B cell (primary cell): ENCODE data around the gene SLC37A1. TPM values are rescaled to one million over a fixed set of nuclear protein-coding genes. Genes with fewer than 3 reads are reported as not detected.

Experiments used
- ATAC-seq: fragments of 200-7000 bp; cut with Tn5 transposase; one replicate; pipeline ENCODE4 v1.10.0; 2021; ENCODE audit warnings: low read depth, mild to moderate bottlenecking, moderate number of reproducible peaks, moderate library complexity
- CTCF ChIA-PET: fragments of 350-600 bp; sonication (Branson Sonifier 250); formaldehyde crosslinking; loops from one replicate; lab custom pipeline; 2021; ENCODE audit warnings: antibody characterized with exemption, inconsistent platforms; lab: Charles Lee
- POLR2A ChIA-PET: fragments of 350-600 bp; sonication (Branson Sonifier 250); formaldehyde crosslinking; loops from one replicate; lab custom pipeline; 2021; ENCODE audit warnings: antibody characterized with exemption; lab: Charles Lee
- DNase-seq: peaks from one replicate; pipeline ENCODE4 v3.0.0; 2013
- H2AFZ ChIP-seq: 2 replicates; pipeline ENCODE4 v1.6.1; 2012; ENCODE audit warnings: mild to moderate bottlenecking, low read depth, low read length; ENCODE audit not compliant: insufficient read depth, poor library complexity, severe bottlenecking
- H3K27ac ChIP-seq, 2 donors: 1 replicate in 1 of 2; 2 replicates in 1 of 2; pipeline ENCODE4 v1.5.1; 2012 to 2013; ENCODE audit warnings: low read length in 2 of 2, mild to moderate bottlenecking in 2 of 2, moderate library complexity in 1 of 2
- H3K27me3 ChIP-seq, 4 experiments: fragments of 200-600 bp in 1 of 4; sonication (generic) in 1 of 4; replicated peaks in 1 of 4; 1 replicate in 2 of 4; 2 replicates in 2 of 4; pipeline versions ENCODE4 v1.6.1 to v1.7.0; 2013 to 2016; ENCODE audit warnings: low read length in 3 of 4, mild to moderate bottlenecking in 2 of 4, mixed read lengths in 1 of 4, moderate library complexity in 1 of 4; ENCODE audit not compliant: insufficient read depth in 4 of 4, control insufficient read depth in 3 of 4; ENCODE audit errors: control extremely low read depth in 1 of 4
- H3K36me3 ChIP-seq, 2 experiments: replicated peaks in 1 of 2; 1 replicate in 1 of 2; 2 replicates in 1 of 2; pipeline versions ENCODE4 v1.6.1 to v1.7.1; 2013; ENCODE audit warnings: low read length in 1 of 2; ENCODE audit not compliant: insufficient read depth in 2 of 2, control insufficient read depth in 1 of 2; ENCODE audit errors: control extremely low read depth in 1 of 2, extremely low read depth in 1 of 2
- H3K4me1 ChIP-seq, 2 donors: fragments of 200-600 bp in 1 of 2; sonication (generic) in 1 of 2; 1 replicate in 1 of 2; 2 replicates in 1 of 2; pipeline versions ENCODE4 v1.5.1 to v1.6.1; 2013 to 2017; ENCODE audit warnings: low read length in 2 of 2; ENCODE audit not compliant: control insufficient read depth in 2 of 2, insufficient read depth in 2 of 2
- H3K4me2 ChIP-seq: replicated peaks from 2 replicates; pipeline ENCODE3; 2012; ENCODE audit warnings: mild to moderate bottlenecking, low read depth, low read length; ENCODE audit not compliant: poor library complexity, severe bottlenecking
- H3K4me3 ChIP-seq, 5 experiments: fragments of 200-600 bp in 1 of 5; sonication (generic) in 1 of 5; 1 replicate in 3 of 5; 2 replicates in 2 of 5; pipeline versions ENCODE4 v1.5.1 to v1.7.0; 2011 to 2016; ENCODE audit warnings: low read length in 4 of 5, mild to moderate bottlenecking in 4 of 5, low read depth in 2 of 5, control low read depth in 1 of 5, moderate library complexity in 1 of 5; ENCODE audit not compliant: insufficient read depth in 1 of 5; ENCODE audit errors: control extremely low read depth in 1 of 5, extremely low read depth in 1 of 5
- H3K79me2 ChIP-seq: fragments of 200-600 bp; sonication (generic); one replicate; pipeline ENCODE4 v1.6.0; 2016; ENCODE audit warnings: low read length; ENCODE audit not compliant: control insufficient read depth, insufficient read depth
- H3K9ac ChIP-seq: fragments of 200-600 bp; sonication (generic); 2 replicates; pipeline ENCODE4 v1.6.1; 2017; ENCODE audit warnings: mild to moderate bottlenecking, low read length, moderate library complexity
- H3K9me3 ChIP-seq, 3 donors: one replicate each; pipeline versions ENCODE4 v1.6.1 to v1.7.1; 2013; ENCODE audit warnings: low read length in 2 of 3; ENCODE audit not compliant: control insufficient read depth in 2 of 3, insufficient read depth in 1 of 3; ENCODE audit errors: control extremely low read depth in 1 of 3
- H4K20me1 ChIP-seq: 2 replicates; pipeline ENCODE4 v1.6.0; 2012; ENCODE audit warnings: mild to moderate bottlenecking, low read length; ENCODE audit not compliant: insufficient read depth, control insufficient read depth, poor library complexity, severe bottlenecking
- H3K27ac Mint-ChIP-seq: one replicate; pipeline ENCODE4 v1.8.0; 2021; ENCODE audit warnings: mixed read lengths
- H3K27me3 Mint-ChIP-seq: one replicate; pipeline ENCODE4 v1.8.0; 2021; ENCODE audit warnings: mixed read lengths
- H3K4me1 Mint-ChIP-seq: one replicate; pipeline ENCODE4 v1.8.0; 2021; ENCODE audit warnings: mixed read lengths
- H3K4me3 Mint-ChIP-seq: one replicate; pipeline ENCODE4 v1.8.0; 2021; ENCODE audit warnings: mixed read lengths
- H3K9me3 Mint-ChIP-seq: one replicate; pipeline ENCODE4 v1.8.0; 2022; ENCODE audit warnings: mixed read lengths; ENCODE audit not compliant: insufficient read depth
- CTCF ChIP-seq: fragments of 200-600 bp; IDR thresholded peaks from one replicate; pipeline ENCODE4 v1.8.0; 2022; ENCODE audit warnings: antibody characterized with exemption, mild to moderate bottlenecking
- EZH2 ChIP-seq: IDR thresholded peaks from 2 replicates; pipeline ENCODE4 v1.6.1; 2012; ENCODE audit warnings: borderline replicate concordance, low read depth, mild to moderate bottlenecking, moderate library complexity, low read length; ENCODE audit not compliant: insufficient read depth, poor library complexity, severe bottlenecking
- WGBS: methylation state at CpG from one replicate; pipeline ENCODE4 v1.1.5; 2013; ENCODE audit warnings: missing lambda C conversion rate; ENCODE audit not compliant: insufficient coverage; 5-methylcytosine and 5-hydroxymethylcytosine counted together
- intact Hi-C: fragments of 100-400 bp; cut with micrococcal nuclease; formaldehyde crosslinking; loops from one replicate; pipeline ENCODE4 v1.10.0; 2022
- polyA plus RNA-seq: library from polyadenylated mRNA; depleted of rRNA; stranded (reverse); fragments of >200 nt; gene quantifications from 2 replicates; pipeline ENCODE4 v1.2.3, GENCODE V29; 2012
- total RNA-seq, 2 donors: library from RNA; stranded (reverse); fragments of 120-200 nt in 1 of 2; gene quantifications; 1 replicate in 1 of 2; 2 replicates in 1 of 2; pipeline versions ENCODE4 v1.2.3 to v1.2.4, GENCODE V29; 2013 to 2022

Gene SLC37A1
- total and polyA plus RNA-seq, 2 donors (not counting 1 experiment from before 2014, with no cell fraction given), result 38.1 to 60.2 TPM

GRCh38 chr21:42499444-42500112, 14.1 kb upstream of the SLC37A1 start:
- Histone ChIP-seq H3K9ac (no peak overlapping the region), H3K27ac (no peak overlapping the region), H3K9me3 (no peaks in the 10 kb centered on the region), H3K36me3 (no peaks in the 10 kb centered on the region), H3K4me1 (peaks cover 19 to 28% of the 10 kb centered on the region in 2 donors), H2AFZ (no peak overlapping the region), H3K4me2 (no peak overlapping the region), H4K20me1 (no peaks in the 10 kb centered on the region), H3K27me3 (peaks cover 0 to 5% (median 0%) of the 10 kb centered on the region in 4 experiments), H3K79me2 (no peaks in the 10 kb centered on the region), H3K4me3 (no peak overlapping the region)
- Mint-ChIP-seq H3K4me3 (no peak overlapping the region), H3K27ac (no peak overlapping the region), H3K9me3 (no peaks in the 10 kb centered on the region), H3K27me3 (no peaks in the 10 kb centered on the region), H3K4me1 (peaks cover 26% of the 10 kb centered on the region)
- CTCF ChIA-PET, result interaction anchor here (1.4 to 1.5 kb wide), 2 partner anchors 29 to 32 kb away, joined by 3 read pairs; no protein-coding TSS in a partner anchor
- intact Hi-C loops, result no loop called here
- WGBS, result 100% methylated on average over 3 of the region's 15 CpGs
- DNase-seq (no peak), ATAC-seq (no peak)
- POLR2A ChIA-PET, result no interaction called here
- TF ChIP-seq CTCF (no peak), EZH2 (no peak)

- whole genome bisulfite sequencing, result no CpG with 5 or more reads among the region's 4 CpGs
Observed at GRCh38 chr21:42500225-42500624, 13.4 kb upstream of the SLC37A1 start.

More at GRCh38 chr21:42500225-42500624, 13.4 kb upstream of the SLC37A1 start:
- H3K4me2 ChIP-seq, result no peak overlapping the region
- H3K4me3 Mint-ChIP-seq, result no peak overlapping the region
- H2AFZ ChIP-seq, result no peak overlapping the region
- peaks cover 0 to under 1% (median 0%) of the 10 kb centered on the region in 4 experiments for H3K27me3 ChIP-seq
- H3K4me1 Mint-ChIP-seq, result peaks cover 33% of the 10 kb centered on the region
- intact Hi-C loops, result no loop called here
- no peak overlapping the region for H3K4me3 ChIP-seq
- TF ChIP-seq CTCF (no peak), EZH2 (no peak)
- H4K20me1 ChIP-seq, result no peaks in the 10 kb centered on the region
- H3K27me3 Mint-ChIP-seq, result no peaks in the 10 kb centered on the region
- no peaks in the 10 kb centered on the region for H3K9me3 ChIP-seq
- H3K4me1 ChIP-seq, result peaks cover 25 to 35% of the 10 kb centered on the region in 2 donors
- CTCF ChIA-PET, result interaction anchor here (1.5 kb wide), 1 partner anchor 33 kb away, joined by 3 read pairs; no protein-coding TSS in a partner anchor
- H3K27ac ChIP-seq, result no peak overlapping the region
- DNase-seq, result no peak
- H3K9ac ChIP-seq, result no peak overlapping the region
- POLR2A ChIA-PET, result no interaction called here
- no peaks in the 10 kb centered on the region for H3K79me2 ChIP-seq
- H3K36me3 ChIP-seq, result no peaks in the 10 kb centered on the region
- H3K9me3 Mint-ChIP-seq, result no peaks in the 10 kb centered on the region
- no peak for ATAC-seq
- no peak overlapping the region for H3K27ac Mint-ChIP-seq
